K562 (cell line): ENCODE measurements around the gene VWF. TPM values are rescaled to one million over a fixed set of nuclear protein-coding genes. Genes with fewer than 3 reads are reported as not detected.

Source experiments
- ATAC-seq: fragments of 200-7000 bp; cut with Tn5 transposase; 3 replicates; pipeline ENCODE4 v1.9.1; 2020; ENCODE audit warnings: moderate library complexity
- BruUV-seq: library from RNA; stranded (reverse); fragments of 400-500 nt; replicated peaks from 2 replicates; lab custom pipeline; 2021; lab: Mats Ljungman, UMichigan
- CTCF ChIA-PET: fragments of 300-600 bp; formaldehyde crosslinking; extraction: SDS; loops from one replicate; lab custom pipeline; 2021; ENCODE audit warnings: low intra/inter-chr PET ratio; lab: Yijun Ruan, JAX
- POLR2A ChIA-PET: fragments of 300-600, 350-650 bp; sonication (Branson Sonifier 250); formaldehyde crosslinking; extraction: SDS; loops from one replicate; lab custom pipeline; 2021; ENCODE audit warnings: antibody characterized with exemption, inconsistent platforms; lab: Yijun Ruan, JAX
- DNase-seq, 4 experiments: peaks; one replicate each; pipeline versions ENCODE4 v3.0.0 to v3.0.0-alpha.2; 2011 to 2018; ENCODE audit warnings: low spot score in 3 of 4, mixed read lengths in 3 of 4; ENCODE audit errors: extremely low read depth in 1 of 4
- FAIRE-seq: peaks from 2 replicates; lab custom pipeline; 2011; peaks lifted over from hg19 to GRCh38; lab: Jason Lieb, UNC
- H2AFZ ChIP-seq: 2 replicates; pipeline ENCODE4 v1.6.0; 2011; ENCODE audit warnings: low read depth, low read length, control low read depth, inconsistent platforms
- H3K27ac ChIP-seq: fragments of 200-600 bp; 3 replicates; pipeline ENCODE4 v1.8.0; 2011; ENCODE audit warnings: low read depth, mild to moderate bottlenecking, control low read depth, inconsistent platforms, low read length, moderate library complexity, mixed read lengths; ENCODE audit errors: extremely low read depth
- H3K27me3 ChIP-seq, 2 experiments: fragments of 300-600 bp in 1 of 2; 2 replicates in 1 of 2; 3 replicates in 1 of 2; pipeline versions ENCODE4 v1.6.0 to v1.8.0; 2011; ENCODE audit warnings: inconsistent platforms in 2 of 2, low read length in 2 of 2, mild to moderate bottlenecking in 1 of 2, mixed read lengths in 1 of 2, moderate library complexity in 1 of 2; ENCODE audit not compliant: control insufficient read depth in 2 of 2, insufficient read depth in 2 of 2
- H3K36me3 ChIP-seq: fragments of 300-600 bp; 3 replicates; pipeline ENCODE4 v1.8.0; 2011; ENCODE audit warnings: mild to moderate bottlenecking, low read length, inconsistent platforms; ENCODE audit not compliant: control insufficient read depth, insufficient read depth
- H3K4me1 ChIP-seq, 2 experiments: fragments of 200-600 bp in 1 of 2; replicated peaks in 1 of 2; 2 replicates in 1 of 2; 3 replicates in 1 of 2; pipeline versions ENCODE4 v1.5.1 to v1.8.0; 2011; ENCODE audit warnings: inconsistent platforms in 2 of 2, low read length in 2 of 2, mild to moderate bottlenecking in 1 of 2, mixed read lengths in 1 of 2, moderate library complexity in 1 of 2; ENCODE audit not compliant: control insufficient read depth in 2 of 2, insufficient read depth in 2 of 2
- H3K4me2 ChIP-seq: 2 replicates; pipeline ENCODE4 v1.6.1; 2011; ENCODE audit warnings: low read length, control low read depth, inconsistent platforms, mixed read lengths; ENCODE audit not compliant: insufficient read depth
- H3K4me3 ChIP-seq: fragments of 200-600 bp; sonication (generic), shearing (Covaris generic); 2 replicates; pipeline ENCODE4 v1.5.1; 2016; ENCODE audit warnings: control low read depth, inconsistent platforms
- H3K79me2 ChIP-seq: fragments of 200-600 bp; 3 replicates; pipeline ENCODE4 v1.8.0; 2011; ENCODE audit warnings: low read length, inconsistent platforms; ENCODE audit not compliant: control insufficient read depth, insufficient read depth
- H3K9ac ChIP-seq, 2 experiments: 2 replicates each; pipeline versions ENCODE4 v1.6.0 to v1.6.1; 2011; ENCODE audit warnings: low read depth in 2 of 2, low read length in 2 of 2, control low read depth in 1 of 2, inconsistent platforms in 1 of 2, mild to moderate bottlenecking in 1 of 2, mixed read lengths in 1 of 2; ENCODE audit not compliant: insufficient read depth in 1 of 2
- H3K9me1 ChIP-seq: one replicate; pipeline ENCODE4 v1.6.0; 2011; ENCODE audit warnings: inconsistent platforms, mild to moderate bottlenecking, low read length, moderate library complexity; ENCODE audit not compliant: control insufficient read depth, insufficient read depth
- H3K9me3 ChIP-seq: replicated peaks from 2 replicates; pipeline ENCODE4 v1.5.1; 2011; ENCODE audit warnings: low read depth, low read length, inconsistent platforms; ENCODE audit not compliant: control insufficient read depth, insufficient read depth
- H4K20me1 ChIP-seq: replicated peaks from 2 replicates; pipeline ENCODE4 v1.6.1; 2011; ENCODE audit warnings: low read length, inconsistent platforms, mixed read lengths; ENCODE audit not compliant: control insufficient read depth, insufficient read depth
- ATF7 ChIP-seq: fragments of 450-650 bp; IDR thresholded peaks from 2 replicates; pipeline ENCODE4 v1.7.1; 2014; ENCODE audit warnings: mild to moderate bottlenecking, moderate library complexity
- CHD1 ChIP-seq: fragments of 200-600 bp; sonication (generic); IDR thresholded peaks from one replicate; pipeline ENCODE4 v1.6.1; 2012; ENCODE audit warnings: mild to moderate bottlenecking, moderate library complexity, low read length, inconsistent platforms
- KAT8 ChIP-seq: fragments of 450-650 bp; IDR thresholded peaks from 2 replicates; pipeline ENCODE4 v1.6.1; 2016; ENCODE audit warnings: low read depth, mild to moderate bottlenecking
- NCOA2 ChIP-seq, 2 experiments: fragments of 450-650 bp; IDR thresholded peaks; 2 replicates each; pipeline ENCODE4 v1.6.1; 2018; ENCODE audit warnings: mild to moderate bottlenecking in 2 of 2, moderate library complexity in 1 of 2; ENCODE audit not compliant: partially characterized antibody in 2 of 2
- NR2C2 ChIP-seq, 2 experiments: fragments of 200-800 bp in 1 of 2; sonication (Bioruptor generic) in 1 of 2; sonication (generic) in 1 of 2; formaldehyde crosslinking in 1 of 2; IDR thresholded peaks; 2 replicates each; pipeline versions ENCODE4 v1.6.1 to v1.8.0; 2016 to 2022; ENCODE audit warnings: mild to moderate bottlenecking in 1 of 2, missing compliant biosample characterization in 1 of 2, missing genetic modification characterization in 1 of 2, missing genetic modification reagents in 1 of 2
- PKNOX1 ChIP-seq: fragments of 450-650 bp; IDR thresholded peaks from 2 replicates; pipeline ENCODE4 v1.6.1; 2016
- RBM39 ChIP-seq: fragments of 200-400 bp; formaldehyde crosslinking; optimal IDR thresholded peaks from 2 replicates; pipeline ENCODE3; 2018; ENCODE audit warnings: low read depth, low read length
- SETDB1 ChIP-seq: IDR thresholded peaks from one replicate; pipeline ENCODE4 v1.6.1; 2012; ENCODE audit warnings: low read length, control low read depth, inconsistent platforms
- TSHZ1 ChIP-seq: fragments of 250-450 bp; sonication (Bioruptor Pico); IDR thresholded peaks from 2 replicates; pipeline ENCODE4 v1.4.0; 2020; ENCODE audit warnings: mild to moderate bottlenecking, moderate library complexity
- ZNF23 ChIP-seq: fragments of 250-450 bp; sonication (Bioruptor Pico); IDR thresholded peaks from 2 replicates; pipeline ENCODE4 v1.4.0; 2020; ENCODE audit warnings: mild to moderate bottlenecking
- ZSCAN29 ChIP-seq: fragments of 450-650 bp; IDR thresholded peaks from 2 replicates; pipeline ENCODE4 v1.6.1; 2017
- WGBS: fragments of 100-300 bp; shearing (Covaris generic); methylation state at CpG from one replicate; pipeline ENCODE4 v1.1.6; 2016; ENCODE audit warnings: low coverage, mixed read lengths; ENCODE audit not compliant: insufficient coverage; ENCODE audit errors: missing lambda C conversion rate; 5-methylcytosine and 5-hydroxymethylcytosine counted together
- in situ Hi-C: fragments of 300-500 bp; cut with MboI; formaldehyde crosslinking; loops from 4 replicates; pipeline ENCODE4 v1.15.0; 2018; ENCODE audit warnings: inconsistent platforms, mixed read lengths
- intact Hi-C: fragments of 100-400 bp; cut with micrococcal nuclease; formaldehyde crosslinking; loops from 2 replicates; pipeline ENCODE4 v1.14.2; 2022
- polyA plus RNA-seq, 8 experiments: library from polyadenylated mRNA; depleted of rRNA in 4 of 8; stranded (reverse) in 5 of 8; unstranded in 3 of 8; fragments of >200 nt; fragmentation: Nextera tagmentation in 2 of 8; fragmentation: Illumina TruSeq in 1 of 8; extraction: Ambion mirVana in 2 of 8; extraction: Trizol in 1 of 8; gene quantifications; 2 replicates each; pipeline versions ENCODE4 v1.2.1 to v1.2.3, GENCODE V29; 2011 to 2014; ENCODE audit warnings: inconsistent platforms in 1 of 8, missing spikeins in 1 of 8
- total RNA-seq, 7 experiments: library from RNA; depleted of rRNA in 6 of 7; stranded (reverse); fragments of >200 nt in 6 of 7; fragmentation: Illumina TruSeq in 2 of 7; extraction: Trizol in 2 of 7; gene quantifications; 2 replicates each; pipeline versions ENCODE4 v1.2.1 to v1.2.3, GENCODE V29; 2011 to 2021; ENCODE audit warnings: low replicate concordance in 1 of 7

The VWF gene
- total and polyA plus RNA-seq, 9 of the 15 experiments (the other 6 are each of a cell fraction or from before 2014, with no cell fraction given), result 0.53 TPM; not detected in 8

DNA sequence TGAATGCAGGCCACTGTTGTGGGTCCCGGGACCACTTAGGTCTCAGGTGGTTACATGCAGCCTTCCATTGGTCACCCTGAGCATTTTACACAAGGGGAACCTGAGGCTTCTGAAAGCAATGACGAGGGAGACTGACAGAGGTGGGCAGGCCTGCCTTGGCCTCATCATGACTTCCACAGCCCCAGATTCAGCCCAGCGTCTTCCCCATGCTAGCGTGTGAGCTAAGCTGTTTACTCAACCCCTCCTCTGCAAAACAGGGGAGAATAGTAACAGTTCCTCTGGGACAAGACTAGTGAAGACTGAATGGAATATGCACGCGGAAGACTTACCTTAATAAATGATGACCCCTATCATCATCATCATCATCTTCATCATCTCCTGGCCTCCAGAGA, 46.8 kb downstream of the VWF start:
- no peaks in the 10 kb centered on the region for H3K9me1 ChIP-seq
- no peak for FAIRE-seq
- in situ Hi-C loops (no loop called here), intact Hi-C loops (no loop called here)
- ChIA-PET POLR2A (no interaction called here), CTCF (no interaction called here)
- H3K9ac ChIP-seq, result no peak overlapping the region
- no peak for ATAC-seq
- no peaks in the 10 kb centered on the region for H3K36me3 ChIP-seq
- TF ChIP-seq KAT8 (no peak), RBM39 (no peak), ATF7 (no peak), TSHZ1 (CRISPR knock-in tag) (no peak), NCOA2 (IDR thresholded peaks at IDR 0.05; ENCODE audit: partially characterized antibody in 2 of 2) (no peak), PKNOX1 (no peak), SETDB1 (no peak), CHD1 (no peak), NR2C2 (CRISPR knock-in tag; IDR thresholded peaks at IDR 0.05) (no peak), NR2C2 (tag; IDR thresholded peaks at IDR 0.05) (no peak), ZSCAN29 (no peak), ZNF23 (CRISPR knock-in tag) (no peak)
- WGBS, result 4% methylated on average over 6 of the region's 6 CpGs
- DNase-seq, result no peak
- no TSS peak for BruUV-seq
- H3K79me2 ChIP-seq, result no peaks in the 10 kb centered on the region
- no peak overlapping the region for H3K27ac ChIP-seq
- no peak overlapping the region for H3K4me2 ChIP-seq
- no peak overlapping the region for H3K4me3 ChIP-seq
- H2AFZ ChIP-seq, result no peak overlapping the region
- H4K20me1 ChIP-seq, result no peaks in the 10 kb centered on the region
- no peaks in the 10 kb centered on the region for H3K9me3 ChIP-seq
- H3K4me1 ChIP-seq, result peaks cover 0 to 6% of the 10 kb centered on the region in 2 experiments; a peak in 2 of 5 replicates
- peaks cover 23 to 61% of the 10 kb centered on the region in 2 experiments; a peak in 4 of 5 replicates for H3K27me3 ChIP-seq
